Glomerular visceral epithelial cell (primary cell): Measurements from ENCODE around the gene PDLIM5.

Experiments
- DNase-seq: peaks from one replicate; pipeline ENCODE4 v3.0.0-alpha.2; 2016; ENCODE audit errors: extremely low spot score

PDLIM5 gene

DNA sequence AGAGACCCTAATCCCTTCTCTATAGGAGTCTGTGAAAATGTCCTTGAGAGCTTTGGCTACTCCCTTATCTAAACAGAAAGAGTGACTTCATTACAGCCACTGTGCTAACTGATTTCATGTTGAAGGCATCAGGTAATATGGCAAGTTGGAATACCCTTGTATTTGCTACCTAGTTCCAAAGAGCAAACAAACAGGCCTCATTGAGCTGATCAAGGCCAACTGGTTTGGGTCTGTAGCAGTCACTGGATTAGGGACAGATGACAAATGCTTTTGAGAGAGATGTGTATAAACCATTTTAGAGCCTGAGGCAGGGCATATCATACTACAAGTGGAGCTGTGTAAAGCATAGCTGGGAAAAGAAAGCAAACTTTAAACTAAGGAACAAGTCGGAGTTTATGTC lies 22.9 kb upstream of the PDLIM5 start:
- no peak for DNase-seq

DNA sequence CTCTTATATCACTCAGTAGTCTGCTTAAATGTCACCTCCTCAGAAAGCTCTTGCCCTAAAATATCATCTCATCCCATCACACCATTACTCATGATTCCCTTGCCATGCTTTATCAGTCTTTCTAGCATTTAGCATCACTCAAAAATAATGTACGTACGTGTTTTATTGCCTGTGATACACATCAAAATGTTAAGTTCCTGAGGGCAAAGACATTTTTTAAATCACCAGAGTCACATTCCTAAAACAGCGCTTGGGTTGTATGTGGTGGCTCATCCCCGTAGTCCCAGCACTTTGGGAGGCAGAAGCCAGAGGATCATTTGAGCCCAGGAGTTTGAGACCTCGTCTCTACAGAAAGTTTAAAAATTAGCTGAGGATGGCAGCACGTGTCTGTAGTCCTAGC lies 21.3 kb upstream of the PDLIM5 start:
- DNase-seq, result no peak

DNA sequence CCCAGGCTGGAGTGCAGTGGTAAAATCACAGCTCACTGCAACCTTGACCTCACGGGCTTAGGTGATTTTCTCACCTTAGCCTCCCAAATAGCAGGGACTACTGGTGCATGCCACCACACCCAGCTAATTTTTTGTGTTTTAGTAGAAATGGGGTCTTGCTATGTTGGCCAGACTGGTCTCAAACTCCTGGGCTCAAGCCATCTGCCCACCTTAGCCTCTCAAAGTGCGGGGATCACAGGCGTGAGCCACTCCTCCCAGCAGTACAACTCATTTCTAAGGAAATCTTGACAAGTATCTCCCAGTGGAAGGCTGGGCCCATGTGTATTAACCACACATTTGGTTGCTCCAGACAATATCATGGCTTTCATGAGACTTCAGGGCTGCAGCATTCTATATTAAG lies 20.4 kb upstream of the PDLIM5 start:
- no peak for DNase-seq

DNA sequence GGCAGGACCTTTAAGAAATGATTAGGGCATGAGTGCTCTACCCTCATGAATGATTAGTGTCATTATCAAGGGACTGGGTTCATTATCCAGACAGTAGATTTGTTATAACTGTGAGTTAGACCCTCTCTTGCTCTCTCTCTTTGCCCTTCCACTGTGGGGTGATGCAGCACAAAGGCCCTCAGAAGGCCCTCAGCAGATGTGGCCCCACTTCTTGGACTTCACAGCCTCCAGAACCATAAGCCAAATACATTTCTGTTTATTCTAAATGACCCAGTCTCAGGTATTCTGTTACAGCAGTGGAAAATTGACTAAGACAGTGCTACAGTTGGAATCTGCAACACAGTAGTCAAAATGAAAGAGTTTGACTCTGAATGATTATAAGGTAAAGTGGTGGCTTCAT lies 17.2 kb upstream of the PDLIM5 start:
- no peak for DNase-seq

DNA sequence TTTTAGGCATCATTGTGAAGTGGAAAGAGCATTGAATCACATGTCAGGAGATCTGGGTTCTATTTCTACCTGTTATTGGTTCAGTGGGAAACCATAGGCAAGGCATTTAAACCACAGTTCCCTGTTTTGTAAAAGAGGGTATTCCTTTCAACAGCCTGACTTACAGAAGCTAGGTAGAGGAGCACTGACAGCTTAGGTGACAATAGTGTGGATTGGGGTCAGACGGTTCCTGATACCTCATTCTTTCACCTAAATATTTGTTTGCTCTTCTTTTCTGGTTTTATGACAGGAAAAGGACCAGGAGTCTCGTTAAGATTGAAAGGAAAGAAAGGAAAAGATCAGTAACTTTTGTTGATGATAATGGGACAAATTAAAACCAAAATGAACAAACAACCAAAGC lies 15.9 kb upstream of the PDLIM5 start:
- DNase-seq, result no peak

DNA sequence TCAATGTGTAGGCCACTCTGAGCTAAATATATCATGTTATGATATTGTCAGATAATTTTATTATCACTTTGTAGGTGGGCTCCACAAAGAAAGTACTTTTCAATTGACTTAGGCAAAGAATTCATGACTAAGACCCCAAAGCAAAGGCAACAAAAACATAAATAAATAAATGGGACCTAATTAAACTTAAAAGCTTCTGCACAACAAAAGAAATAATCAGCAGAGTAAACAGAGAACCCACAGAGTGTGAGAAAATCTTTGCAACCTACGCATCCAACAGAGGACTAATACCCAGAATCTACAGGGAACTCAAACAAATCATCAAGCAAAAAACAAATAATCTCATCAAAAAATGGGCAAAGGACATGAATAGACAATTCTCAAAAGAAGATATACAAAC lies 15.2 kb upstream of the PDLIM5 start:
- no peak for DNase-seq

DNA sequence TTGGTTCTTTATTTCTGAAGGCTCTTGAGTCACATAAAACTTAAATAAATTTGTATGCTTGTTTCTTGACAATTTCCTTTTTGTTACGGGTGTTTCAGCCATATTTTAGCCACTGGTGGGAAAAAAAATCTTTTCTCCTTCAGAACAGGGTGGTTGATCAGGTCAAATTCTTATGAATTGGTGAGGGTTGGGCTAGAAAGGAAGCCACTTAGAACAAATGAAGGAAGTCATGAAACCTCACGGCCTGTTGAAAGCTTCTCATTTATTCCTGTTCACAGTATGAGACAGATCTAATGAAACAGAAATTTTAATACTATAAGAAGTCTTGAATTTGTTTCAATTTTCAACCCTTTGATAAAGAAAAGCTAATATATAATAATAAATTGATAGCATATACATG lies 12.1 kb upstream of the PDLIM5 start:
- DNase-seq, result no peak

DNA sequence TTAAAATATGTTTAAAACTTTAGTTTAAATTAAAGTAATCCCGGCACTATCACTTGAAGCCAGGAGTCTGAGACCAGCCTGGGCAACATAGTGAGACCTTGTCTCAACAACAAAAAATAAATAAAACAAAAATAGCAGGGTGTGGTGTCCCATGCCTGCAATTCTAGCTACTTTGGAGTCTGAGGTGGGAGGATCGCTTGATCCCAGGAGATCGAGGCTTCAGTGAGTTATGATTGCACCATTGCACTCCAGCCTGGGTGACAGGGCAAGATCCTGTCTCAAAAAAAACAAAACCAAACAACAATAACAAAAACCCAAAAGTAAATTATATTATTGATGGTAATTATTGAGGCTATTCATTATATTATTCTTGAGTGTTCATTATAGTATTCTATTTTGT lies 9.9 kb upstream of the PDLIM5 start:
- DNase-seq, result no peak

DNA sequence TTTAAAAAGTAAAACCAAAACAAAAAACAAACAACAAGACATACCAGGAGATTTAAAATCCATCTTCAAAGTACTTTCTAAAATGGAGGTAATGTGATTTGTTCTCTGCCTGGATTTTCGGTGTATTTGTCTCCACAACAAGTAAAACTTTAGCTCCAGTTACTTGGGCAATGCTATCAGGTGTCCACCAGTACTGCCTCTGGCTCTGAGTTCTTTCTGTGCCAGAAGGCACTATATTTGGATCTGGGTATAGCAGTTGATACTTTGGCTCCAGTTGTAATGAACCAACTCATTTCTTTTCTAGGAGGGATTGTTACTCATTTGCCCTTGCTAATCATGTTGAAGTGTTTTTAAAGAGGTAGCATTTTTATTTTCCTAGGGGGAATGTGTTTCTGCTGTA lies 9.5 kb upstream of the PDLIM5 start:
- DNase-seq, result no peak

DNA sequence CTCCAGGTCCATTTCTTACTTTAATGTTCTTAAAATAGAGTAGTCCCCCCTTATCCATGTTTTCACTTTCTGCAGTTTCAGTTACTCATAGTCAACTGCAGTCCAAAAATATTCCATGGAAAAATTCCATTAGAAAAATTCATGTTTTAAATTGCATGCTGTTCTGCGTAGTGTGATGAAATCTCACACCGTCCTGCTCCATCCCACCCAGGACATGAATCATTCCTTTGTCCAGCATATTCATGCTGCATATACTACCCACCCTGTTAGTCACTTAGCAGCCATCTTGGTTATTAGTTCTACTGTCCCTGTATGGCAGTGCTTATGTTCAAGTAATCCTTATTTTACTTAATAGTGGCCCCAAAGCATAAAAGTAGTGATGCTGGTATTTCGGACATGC lies 5.4 kb upstream of the PDLIM5 start:
- DNase-seq, result no peak

DNA sequence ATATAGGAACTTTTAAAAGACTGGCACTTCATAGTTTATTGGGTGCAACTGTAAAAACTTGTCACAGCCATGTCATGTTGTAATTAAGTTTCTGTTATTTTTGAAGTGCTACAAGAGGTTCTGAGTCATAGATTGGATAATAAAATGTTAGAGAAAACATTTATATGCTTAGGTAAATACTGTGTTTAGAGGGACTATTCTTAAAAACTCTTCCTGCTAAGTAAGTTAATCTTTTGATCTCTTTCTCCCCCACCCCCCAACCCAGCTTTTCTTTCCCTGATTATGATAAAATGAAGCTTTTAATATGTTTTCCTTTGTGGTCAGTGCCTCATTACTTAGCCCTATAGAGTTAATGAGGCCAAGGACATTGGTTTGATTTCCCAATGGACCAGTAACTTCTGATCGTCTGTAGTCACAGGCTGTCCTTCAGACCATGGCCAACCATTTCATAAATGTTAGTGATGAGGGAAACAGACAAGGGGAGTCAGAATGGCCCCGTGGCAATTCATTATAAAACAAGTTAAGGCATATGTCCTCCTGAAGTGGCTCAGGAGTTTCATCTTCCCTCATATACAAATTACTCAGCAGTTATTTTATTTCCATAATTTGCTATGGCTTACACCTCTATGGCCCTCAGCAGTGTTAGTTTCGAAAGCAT lies 3.9 kb upstream of the PDLIM5 start:
- no peak for DNase-seq

DNA sequence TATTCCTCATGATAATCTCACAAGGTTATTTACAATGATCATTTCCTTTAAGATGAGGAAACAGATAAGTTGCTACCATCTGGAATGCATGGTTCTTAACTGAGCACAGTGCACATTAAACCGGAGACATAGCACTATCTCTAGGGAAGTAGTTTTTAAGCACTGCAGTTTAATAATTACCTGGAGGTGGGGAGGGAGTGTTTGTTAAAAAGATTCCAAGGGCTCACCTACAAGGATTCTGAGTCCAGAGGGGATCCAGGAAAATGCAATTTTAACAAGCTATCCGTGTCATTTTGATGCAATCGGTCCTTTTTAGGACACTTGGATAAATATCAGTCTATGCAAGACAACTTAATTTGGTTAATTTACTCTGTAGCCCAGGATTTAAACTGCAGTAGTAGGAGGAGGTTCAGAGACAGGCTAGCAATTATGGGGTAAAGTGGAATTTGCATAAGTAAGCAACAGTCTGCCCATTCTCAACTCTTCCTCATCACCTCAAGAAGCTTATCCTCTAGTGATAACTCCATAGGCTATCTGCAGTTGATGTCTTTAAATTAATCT lies 2.8 kb upstream of the PDLIM5 start:
- no peak for DNase-seq

DNA sequence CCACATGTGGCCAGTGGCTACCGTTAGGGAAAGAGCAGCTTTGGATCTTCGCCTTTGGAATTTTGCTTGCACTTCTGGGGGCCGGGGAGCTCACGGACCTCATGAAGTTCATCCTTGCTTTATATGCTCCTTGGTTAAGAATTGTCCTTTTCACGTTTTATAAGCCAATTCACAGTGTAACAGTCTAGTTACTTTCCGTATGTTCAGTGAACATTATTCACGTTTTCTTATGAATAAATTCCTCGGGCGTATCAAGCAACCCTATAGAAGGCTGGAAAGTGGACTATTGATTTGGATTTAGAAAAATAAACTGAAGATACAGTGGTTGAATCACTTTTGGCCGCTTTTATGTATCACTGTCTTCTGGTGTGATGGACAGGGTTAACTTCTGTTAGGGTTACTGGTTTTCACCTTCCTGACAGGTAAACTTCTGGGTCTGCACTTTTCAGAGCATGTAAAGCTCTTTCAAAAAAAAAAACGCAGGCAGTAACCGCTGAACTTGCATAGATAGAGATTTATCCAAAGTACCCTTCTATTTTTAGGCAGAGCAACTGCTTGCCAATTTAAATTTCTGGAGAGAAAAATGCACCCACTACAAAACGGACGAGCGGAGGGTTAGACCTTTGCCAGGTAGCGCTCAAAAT lies 569 bp upstream of the PDLIM5 start:
- no peak for DNase-seq

DNA sequence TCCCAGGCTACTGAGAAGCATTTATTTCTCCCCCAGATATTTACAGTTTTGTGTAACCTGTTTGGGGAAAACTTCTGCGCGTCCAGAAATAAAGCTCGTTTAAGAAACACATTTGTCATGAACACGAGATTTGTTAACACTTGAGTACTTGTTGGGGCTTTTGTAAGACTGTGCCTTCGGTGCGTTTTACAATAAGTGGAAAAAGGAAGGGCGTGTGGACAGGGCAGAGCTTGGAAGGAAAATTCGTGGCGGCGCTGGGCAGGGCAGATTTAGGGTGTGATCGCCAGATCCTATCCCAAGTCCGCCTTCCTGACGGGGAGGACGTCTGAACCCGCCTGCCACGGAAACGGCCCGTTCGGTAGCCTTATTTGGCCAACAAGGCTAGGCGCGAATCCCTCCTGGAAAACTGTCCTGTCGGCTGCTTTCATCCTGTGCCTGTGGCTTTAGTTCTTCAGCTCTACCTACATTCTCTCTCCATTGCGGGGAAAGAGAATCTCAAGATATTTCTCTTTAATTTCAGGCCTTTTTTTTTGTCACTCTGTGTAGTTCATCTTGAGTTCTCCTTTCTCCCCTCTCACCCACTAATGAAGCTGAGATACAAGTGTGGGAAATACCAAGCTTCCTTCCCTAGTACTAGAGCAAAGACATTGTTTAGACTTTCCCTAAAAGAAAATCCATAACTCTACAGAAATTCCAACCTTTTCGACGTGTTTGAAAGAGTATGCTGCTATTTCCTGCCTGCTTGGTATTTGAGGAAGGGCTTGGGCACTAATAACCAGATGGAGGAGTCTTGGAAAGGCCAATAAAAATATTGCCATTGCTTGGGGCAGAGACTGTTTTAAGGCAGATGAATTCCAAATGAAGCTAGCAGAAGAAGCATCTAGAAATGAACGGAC lies 982 bp downstream of the PDLIM5 start:
- peak; percentile 89 for DNase-seq

DNA sequence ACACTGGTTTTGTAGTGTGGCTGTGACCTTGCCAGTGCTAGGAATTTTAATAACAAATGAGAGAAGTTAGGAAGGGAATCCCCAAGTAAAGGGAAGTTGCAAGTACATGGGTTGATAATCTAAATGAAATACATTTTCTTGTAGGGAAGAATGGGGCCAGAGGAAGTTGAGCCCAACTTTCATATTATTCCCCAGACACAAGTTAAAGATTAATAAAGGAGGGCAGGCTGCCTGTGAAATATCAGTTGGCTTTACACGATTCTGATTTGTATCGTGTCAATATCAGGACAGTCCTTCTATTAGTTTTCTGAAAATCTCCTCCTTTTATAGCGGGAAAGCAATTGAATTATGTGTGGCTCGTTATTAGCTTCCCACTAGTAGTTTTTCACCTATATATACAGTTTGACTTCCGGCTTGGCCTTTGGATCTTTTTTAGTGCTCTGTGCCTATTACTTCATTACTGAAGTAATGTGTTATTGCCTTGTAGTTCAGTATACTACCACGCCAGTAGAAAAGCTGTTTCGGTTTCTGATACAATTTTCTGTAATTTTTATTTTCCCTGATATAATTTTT lies 1.7 kb downstream of the PDLIM5 start:
- DNase-seq, result peak; percentile 45

DNA sequence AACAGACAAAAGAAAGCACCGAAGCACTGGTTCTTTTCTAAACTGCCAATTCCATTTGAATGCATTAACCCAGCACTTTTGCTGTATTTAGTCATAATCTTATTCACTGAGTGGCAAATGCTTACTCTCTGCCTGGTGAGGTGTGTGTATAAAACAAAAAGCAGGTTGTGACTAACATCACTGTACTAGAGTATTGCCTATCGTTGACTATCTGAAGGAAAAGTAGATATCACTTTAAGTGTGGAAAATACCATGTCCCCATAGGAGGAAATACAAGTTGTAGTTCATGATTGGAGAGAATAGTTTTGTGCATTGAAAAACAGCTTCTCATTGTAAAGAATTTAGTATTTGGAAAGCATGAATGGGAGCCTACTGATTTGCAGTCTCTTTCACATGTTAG lies 2.7 kb downstream of the PDLIM5 start:
- peak; percentile 35 for DNase-seq

DNA sequence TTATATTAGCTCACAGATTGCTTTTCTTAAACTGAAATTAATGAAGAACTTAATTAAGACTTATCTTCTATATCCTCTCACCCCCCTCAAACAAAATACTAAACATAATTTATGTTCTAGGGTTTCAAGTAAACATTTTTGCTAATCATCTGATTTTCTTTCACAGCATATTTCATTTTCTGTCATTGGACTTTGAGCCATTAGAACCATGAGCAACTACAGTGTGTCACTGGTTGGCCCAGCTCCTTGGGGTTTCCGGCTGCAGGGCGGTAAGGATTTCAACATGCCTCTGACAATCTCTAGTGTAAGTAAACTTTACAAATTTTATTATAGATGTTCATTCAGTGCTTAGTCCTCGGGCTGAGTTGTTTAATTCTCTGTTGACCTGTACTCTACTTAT lies 3.3 kb downstream of the PDLIM5 start:
- peak; percentile 51 for DNase-seq

DNA sequence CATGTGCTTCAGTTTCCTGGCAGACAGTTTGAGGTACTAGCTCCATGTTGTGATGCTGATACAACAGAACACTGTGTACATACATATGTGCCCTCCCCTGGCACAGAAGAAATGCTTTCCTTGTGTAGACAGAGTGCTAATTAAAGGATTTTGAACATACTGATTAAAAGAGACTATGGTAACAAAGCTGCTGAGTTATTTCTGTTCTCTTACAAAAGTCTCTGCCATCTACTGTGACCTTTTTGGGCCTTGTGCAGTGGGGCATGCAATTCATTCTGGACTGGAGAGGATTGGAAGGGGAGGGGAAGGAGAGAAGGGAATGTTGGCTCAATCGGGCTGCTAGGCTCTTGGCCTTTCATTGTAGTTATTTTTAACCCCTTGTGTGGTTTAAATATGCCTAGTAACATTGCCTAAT lies 6.0 kb downstream of the PDLIM5 start:
- peak; percentile 65 for DNase-seq

DNA sequence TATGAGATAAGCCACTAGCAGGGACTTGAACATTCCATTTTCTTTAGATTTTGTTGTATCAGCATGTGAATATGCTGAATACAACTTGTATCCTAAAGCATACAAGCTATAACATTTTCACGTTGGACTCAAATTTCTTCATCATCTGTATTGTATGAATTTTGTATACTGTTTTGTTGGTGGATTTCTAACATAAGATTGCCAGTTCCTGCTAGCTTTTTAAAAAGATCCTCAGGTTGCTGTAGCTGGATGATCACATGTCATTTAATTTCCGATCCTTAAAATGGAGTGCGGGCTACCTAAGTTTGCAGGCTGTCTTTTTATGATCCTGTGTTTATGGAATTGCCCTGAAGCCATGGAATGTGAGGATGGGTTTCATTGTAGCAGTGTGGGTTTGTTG lies 6.9 kb downstream of the PDLIM5 start:
- no peak for DNase-seq

DNA sequence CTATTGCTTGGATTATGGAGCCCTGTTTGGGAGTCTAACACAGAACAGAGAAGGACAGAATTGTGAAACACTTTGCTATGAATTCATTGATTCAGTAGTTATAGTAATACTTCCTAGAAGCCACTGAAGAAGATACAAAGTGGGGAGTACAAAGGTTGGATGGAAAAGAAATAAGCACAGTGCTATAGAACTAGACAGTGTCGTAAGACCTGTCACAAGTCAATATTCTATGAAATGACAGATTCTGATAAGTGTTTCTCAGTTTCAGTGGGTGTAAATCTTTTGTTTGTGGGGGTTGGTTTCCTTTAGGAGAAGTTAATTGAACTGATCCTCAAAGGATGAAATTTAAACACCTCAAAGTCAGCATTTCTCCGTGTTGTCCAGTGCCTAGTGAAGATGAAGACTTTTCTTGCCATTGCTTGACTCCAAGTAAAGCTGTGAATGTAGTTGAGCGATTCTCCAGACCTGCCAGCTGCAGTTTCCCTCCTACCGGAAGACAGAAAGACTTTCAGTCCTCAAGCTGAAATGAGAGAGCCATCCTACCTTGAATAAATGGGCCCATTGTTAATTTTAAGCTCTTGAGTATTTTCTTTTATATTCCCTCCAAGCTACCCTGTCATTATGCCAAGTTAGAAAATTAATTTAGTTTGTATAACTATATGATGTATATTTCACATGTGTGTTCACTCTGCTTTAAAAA lies 7.9 kb downstream of the PDLIM5 start:
- no peak for DNase-seq

DNA sequence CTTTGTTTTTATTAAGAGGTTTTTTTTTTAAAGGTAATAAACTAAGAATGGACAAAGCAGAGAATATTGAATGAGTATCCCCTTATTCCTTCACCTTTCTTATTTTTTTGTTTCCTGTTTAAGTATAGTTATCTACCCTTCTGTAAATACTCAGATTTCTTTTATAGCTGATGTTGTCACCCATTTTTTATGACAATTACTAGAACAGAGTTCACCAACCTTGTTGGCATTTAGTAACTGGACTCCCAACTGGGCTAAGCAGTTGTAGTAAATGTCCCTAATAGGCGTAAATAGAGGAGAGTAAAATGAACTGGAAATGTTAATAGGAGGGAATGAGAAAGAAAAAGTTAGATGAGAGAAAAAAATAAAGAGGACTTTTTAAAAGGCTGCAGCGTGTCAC lies 9.8 kb downstream of the PDLIM5 start:
- DNase-seq, result no peak

DNA sequence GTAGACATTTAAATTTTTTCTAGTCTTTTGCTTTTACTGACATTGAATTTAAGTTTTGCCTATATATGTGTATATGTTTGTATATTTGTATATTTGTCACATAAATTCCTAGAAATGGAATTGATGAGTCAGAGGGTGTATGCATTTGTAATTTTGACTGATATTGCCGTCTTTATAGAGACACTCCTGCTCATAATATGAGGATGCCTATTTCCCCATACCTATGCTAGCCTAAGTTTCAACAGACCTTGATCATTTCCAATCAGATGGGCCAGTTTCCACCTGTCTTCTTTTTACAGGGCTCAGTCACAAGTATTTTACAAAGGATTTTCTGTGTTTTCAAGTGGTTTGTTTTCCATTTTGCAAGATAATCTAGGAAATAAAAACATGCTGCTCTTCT lies 10.8 kb downstream of the PDLIM5 start:
- DNase-seq, result no peak
